Dedifferentiated amniotic fluid mesenchymal stem cell (primary cell): Measurements from ENCODE around the gene DHRSX.
"Not testable (repeated sequence)": the region's sequence is repeated elsewhere in the genome, so short reads cannot be mapped to it uniquely, and the experiment has no call there.

Experiments used
- DNase-seq: peaks from one replicate; pipeline ENCODE4 v3.0.0-alpha.2; 2016; ENCODE audit errors: extremely low spot score

The DHRSX gene

GRCh38 chrX:2351999-2352995 lies 148.5 kb downstream of the DHRSX start:
- DNase-seq = peak; percentile 69

GRCh38 chrX:2351321-2351720 lies 149.5 kb downstream of the DHRSX start:
- DNase-seq = peak; percentile 20

- not testable (repeated sequence) for DNase-seq
Observed at GRCh38 chrX:2350703-2351102, 150.1 kb downstream of the DHRSX start.

GRCh38 chrX:2350036-2350435 lies 150.7 kb downstream of the DHRSX start:
- DNase-seq = not testable (repeated sequence)

GRCh38 chrX:2348211-2348610 lies 152.6 kb downstream of the DHRSX start:
- DNase-seq = no peak

- DNase-seq = no peak
Observed at GRCh38 chrX:2346158-2346557, 154.6 kb downstream of the DHRSX start.

- no peak for DNase-seq
Observed at GRCh38 chrX:2345562-2345961, 155.2 kb downstream of the DHRSX start.

- no peak for DNase-seq
Observed at GRCh38 chrX:2343413-2343812, 157.4 kb downstream of the DHRSX start.

GRCh38 chrX:2342874-2343273 lies 157.9 kb downstream of the DHRSX start:
- peak; percentile 46 for DNase-seq

GRCh38 chrX:2342281-2342688 lies 158.5 kb downstream of the DHRSX start:
- DNase-seq = no peak

- DNase-seq = no peak
Observed at GRCh38 chrX:2340991-2341390, 159.8 kb downstream of the DHRSX start.

GRCh38 chrX:2336181-2336580 lies 164.6 kb downstream of the DHRSX start:
- no peak for DNase-seq

- DNase-seq = no peak
Observed at GRCh38 chrX:2334237-2334636, 166.5 kb downstream of the DHRSX start.

GRCh38 chrX:2332252-2332651 lies 168.5 kb downstream of the DHRSX start:
- DNase-seq = no peak

GRCh38 chrX:2330910-2331309 lies 169.9 kb downstream of the DHRSX start:
- no peak for DNase-seq

- DNase-seq = no peak
Observed at GRCh38 chrX:2330487-2330886, 170.3 kb downstream of the DHRSX start.

GRCh38 chrX:2327423-2327822 lies 173.4 kb downstream of the DHRSX start:
- no peak for DNase-seq

- DNase-seq = no peak
Observed at GRCh38 chrX:2325076-2325784, 175.5 kb downstream of the DHRSX start.

- no peak for DNase-seq
Observed at GRCh38 chrX:2324151-2324550, 176.6 kb downstream of the DHRSX start.

GRCh38 chrX:2321411-2321810 lies 179.4 kb downstream of the DHRSX start:
- DNase-seq = no peak

- no peak for DNase-seq
Observed at GRCh38 chrX:2320580-2321327, 180.0 kb downstream of the DHRSX start.

GRCh38 chrX:2320089-2320488 lies 180.7 kb downstream of the DHRSX start:
- DNase-seq = no peak
